ENCODE results near the gene HHAT.

DNA sequence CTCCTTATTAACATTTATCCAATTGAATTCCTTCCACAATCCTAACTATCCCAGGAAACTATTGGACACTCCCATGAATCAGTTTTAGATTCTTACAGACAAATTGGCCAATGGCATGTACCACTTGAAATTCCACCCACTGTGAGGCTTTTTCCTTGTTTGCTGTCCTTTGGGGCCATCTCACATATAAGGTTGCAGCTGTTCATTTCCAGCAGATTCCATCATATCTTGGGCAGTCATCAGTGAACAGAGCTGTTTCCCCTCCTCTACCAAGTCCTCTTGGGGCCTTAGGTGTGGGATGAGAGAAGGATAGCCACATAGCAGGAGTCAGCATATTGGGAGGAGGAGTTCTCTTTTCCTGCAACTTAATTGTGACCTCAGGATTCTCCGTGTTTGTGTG is 109.1 kb downstream of the HHAT start:
- TF ChIP-seq EZH2 (IDR thresholded peaks at IDR 0.05; ENCODE audit: insufficient read depth, poor library complexity, severe bottlenecking): no peak
- TF ChIP-seq EZH2phosphoT487 (IDR thresholded peaks at IDR 0.05; ENCODE audit: insufficient read depth, low read depth): no peak

Data from GM23248 (cell line).